OCI-LY7 (cell line): Measurements from ENCODE around the gene C6orf58. TPM values are rescaled to one million over a fixed set of nuclear protein-coding genes. Genes with fewer than 3 reads are reported as not detected.

Experiments used
- BruUV-seq: library from RNA; stranded (reverse); fragments of 400-500 nt; replicated peaks from 2 replicates; lab custom pipeline; 2021; lab: Mats Ljungman, UMichigan
- CTCF ChIA-PET: fragments of 300-600 bp; sonication (Branson Sonifier 250); formaldehyde crosslinking; loops from one replicate; lab custom pipeline; 2022; ENCODE audit warnings: antibody characterized with exemption; ENCODE audit not compliant: unreplicated experiment; lab: Charles Lee
- POLR2A ChIA-PET: fragments of 300-600 bp; sonication (Branson Sonifier 250); formaldehyde crosslinking; loops from one replicate; lab custom pipeline; 2022; ENCODE audit warnings: antibody characterized with exemption; lab: Charles Lee
- DNase-seq: peaks from one replicate; pipeline ENCODE4 v3.0.0-alpha.2; 2015; ENCODE audit warnings: low spot score
- H2AFZ ChIP-seq: fragments of 200-600 bp; sonication (generic), shearing (Covaris generic); 2 replicates; pipeline ENCODE4 v1.6.1; 2014; ENCODE audit warnings: mild to moderate bottlenecking, antibody characterized with exemption, low read length, moderate library complexity
- H3K27ac ChIP-seq: fragments of 200-600 bp; sonication (generic); 2 replicates; pipeline ENCODE4 v1.5.1; 2014; ENCODE audit warnings: mixed run types, low read depth, mild to moderate bottlenecking, moderate library complexity, low read length, inconsistent platforms; ENCODE audit not compliant: poor library complexity, severe bottlenecking
- H3K36me3 ChIP-seq: fragments of 200-600 bp; sonication (generic); 2 replicates; pipeline ENCODE4 v1.6.1; 2014; ENCODE audit warnings: mild to moderate bottlenecking, antibody characterized with exemption, low read length, moderate library complexity, mixed read lengths; ENCODE audit not compliant: insufficient read depth
- H3K4me1 ChIP-seq: fragments of 200-600 bp; sonication (generic); 2 replicates; pipeline ENCODE4 v1.5.1; 2014; ENCODE audit warnings: mild to moderate bottlenecking, low read length; ENCODE audit not compliant: insufficient read depth, poor library complexity, severe bottlenecking
- H3K4me2 ChIP-seq: fragments of 200-600 bp; sonication (generic); 2 replicates; pipeline ENCODE4 v1.6.1; 2014; ENCODE audit warnings: mild to moderate bottlenecking, low read length
- H3K4me3 ChIP-seq: fragments of 200-600 bp; sonication (generic); 2 replicates; pipeline ENCODE4 v1.5.1; 2014; ENCODE audit warnings: mild to moderate bottlenecking, low read depth, low read length; ENCODE audit not compliant: poor library complexity, severe bottlenecking
- H3K79me2 ChIP-seq: fragments of 200-600 bp; sonication (generic); 2 replicates; pipeline ENCODE4 v1.6.1; 2016; ENCODE audit warnings: low read depth, mild to moderate bottlenecking, low read length, moderate library complexity, mixed read lengths; ENCODE audit not compliant: insufficient read depth
- H3K9me2 ChIP-seq: fragments of 200-600 bp; sonication (generic); 2 replicates; pipeline ENCODE4 v1.6.1; 2016; ENCODE audit warnings: mild to moderate bottlenecking, low read length, mixed read lengths; ENCODE audit not compliant: insufficient read depth
- H3K9me3 ChIP-seq: fragments of 200-600 bp; sonication (generic); 2 replicates; pipeline ENCODE4 v1.6.1; 2014; ENCODE audit warnings: mild to moderate bottlenecking, mixed run types, low read length, mixed read lengths
- H4K20me1 ChIP-seq: fragments of 200-600 bp; sonication (generic); 2 replicates; pipeline ENCODE4 v1.6.1; 2014; ENCODE audit warnings: mild to moderate bottlenecking, antibody characterized with exemption, low read length, moderate library complexity, mixed read lengths; ENCODE audit not compliant: insufficient read depth
- CTCF ChIP-seq: fragments of 200-600 bp; sonication (generic); conservative IDR thresholded peaks from 2 replicates; pipeline ENCODE4 v1.5.1; 2014; ENCODE audit warnings: mild to moderate bottlenecking, antibody characterized with exemption, low read length, moderate library complexity, mixed read lengths
- EZH2phosphoT487 ChIP-seq: fragments of 200-600 bp; sonication (generic); IDR thresholded peaks from 2 replicates; pipeline ENCODE4 v1.6.1; 2018; ENCODE audit warnings: low read depth, borderline replicate concordance, mild to moderate bottlenecking, mixed run types, antibody characterized with exemption, low read length, moderate library complexity, mixed read lengths
- intact Hi-C: fragments of 100-400 bp; cut with micrococcal nuclease; formaldehyde crosslinking; loops from one replicate; pipeline ENCODE4 v1.10.0; 2022; ENCODE audit not compliant: unreplicated experiment
- total RNA-seq, 2 experiments: library from RNA; depleted of rRNA in 1 of 2; stranded (reverse); fragments of >200 nt in 1 of 2; shearing (Covaris generic) in 1 of 2; gene quantifications; 2 replicates each; pipeline ENCODE4 v1.2.3, GENCODE V29; 2014 to 2022

Gene C6orf58
- total RNA-seq, 2 experiments from 2014 or later: not detected

GRCh38 chr6:127581576-127581975, 4.6 kb downstream of the C6orf58 start:
- H3K9me2 ChIP-seq: no peaks in the 10 kb centered on the region
- no peaks in the 10 kb centered on the region for H4K20me1 ChIP-seq
- no TSS peak for BruUV-seq
- ChIA-PET POLR2A (no interaction called here), CTCF (no interaction called here)
- intact Hi-C loops: no loop called here
- no peak for TF ChIP-seq CTCF
- TF ChIP-seq EZH2phosphoT487: no peak
- no peak for DNase-seq
- no peaks in the 10 kb centered on the region for H3K79me2 ChIP-seq
- H3K4me3 ChIP-seq: no peak overlapping the region
- H2AFZ ChIP-seq: no peak overlapping the region
- no peaks in the 10 kb centered on the region for H3K4me1 ChIP-seq
- H3K9me3 ChIP-seq: no peaks in the 10 kb centered on the region
- H3K4me2 ChIP-seq: no peak overlapping the region
- H3K27ac ChIP-seq: no peak overlapping the region
- no peaks in the 10 kb centered on the region for H3K36me3 ChIP-seq

- intact Hi-C loops: no loop called here
- BruUV-seq: no TSS peak
- Histone ChIP-seq H3K4me1 (no peaks in the 10 kb centered on the region), H3K4me2 (no peak overlapping the region), H3K36me3 (no peaks in the 10 kb centered on the region), H2AFZ (no peak overlapping the region), H3K79me2 (no peaks in the 10 kb centered on the region), H3K27ac (no peak overlapping the region), H3K9me2 (no peaks in the 10 kb centered on the region), H3K9me3 (no peaks in the 10 kb centered on the region), H4K20me1 (no peaks in the 10 kb centered on the region), H3K4me3 (no peak overlapping the region)
- TF ChIP-seq EZH2phosphoT487: no peak
- TF ChIP-seq CTCF: no peak
- DNase-seq: no peak
- ChIA-PET CTCF (no interaction called here), POLR2A (no interaction called here)
These were observed 5.9 kb downstream of the C6orf58 start for GRCh38 chr6:127582777-127583462.

- Histone ChIP-seq H2AFZ (no peak overlapping the region), H3K4me1 (no peaks in the 10 kb centered on the region), H3K9me2 (no peaks in the 10 kb centered on the region), H3K79me2 (no peaks in the 10 kb centered on the region), H3K4me3 (no peak overlapping the region), H3K27ac (no peak overlapping the region), H4K20me1 (no peaks in the 10 kb centered on the region), H3K4me2 (no peak overlapping the region), H3K36me3 (no peaks in the 10 kb centered on the region), H3K9me3 (no peaks in the 10 kb centered on the region)
- intact Hi-C loops: no loop called here
- DNase-seq: no peak
- ChIA-PET POLR2A (interaction anchor here (0.6 kb wide), 2 partner anchors 122 to 548 kb away, joined by 3 to 5 read pairs; no protein-coding TSS in a partner anchor), CTCF (no interaction called here)
- no peak for TF ChIP-seq EZH2phosphoT487
- TF ChIP-seq CTCF: no peak
- no TSS peak for BruUV-seq
These were observed 8.1 kb downstream of the C6orf58 start for GRCh38 chr6:127585123-127585522.
